ENCODE results near the gene GARIN5A.

GARIN5A gene

DNA sequence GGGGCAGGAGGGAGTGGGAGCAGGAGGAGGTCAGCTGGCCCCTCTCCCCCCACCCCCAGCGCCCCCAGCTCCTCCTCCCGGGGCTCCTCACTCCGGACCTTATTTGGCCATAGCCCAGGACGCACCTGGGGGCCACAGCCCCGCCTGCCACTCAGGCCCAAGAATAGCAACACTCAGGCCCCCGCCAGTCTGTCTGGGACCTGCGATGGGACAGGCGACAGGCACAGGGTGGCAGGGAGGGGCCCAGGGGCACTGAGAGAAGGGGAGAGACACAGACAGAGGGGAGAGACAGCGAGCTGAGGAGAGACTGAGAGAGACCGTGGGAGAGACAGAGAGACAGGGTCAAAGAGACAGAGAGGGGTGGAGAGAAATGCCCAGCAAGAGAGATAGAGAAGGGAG lies 24.1 kb upstream of the GARIN5A start:
- Histone ChIP-seq H3K4me3 (replicated peaks; ENCODE audit: insufficient read depth, low read length) (no peak overlapping the region), H3K27ac (replicated peaks) (no peak overlapping the region), H3K27me3 (ENCODE audit: insufficient read depth, poor library complexity, severe bottlenecking) (no peaks in the 10 kb centered on the region)
- TF ChIP-seq GABPA (IDR thresholded peaks at IDR 0.05; ENCODE audit: low read depth) (no peak), POLR2AphosphoS5 (IDR thresholded peaks at IDR 0.05; ENCODE audit: low read depth) (no peak), SPI1 (IDR thresholded peaks at IDR 0.05; ENCODE audit: borderline replicate concordance, low read depth) (no peak)
- TF ChIP-seq, protein P1, sequence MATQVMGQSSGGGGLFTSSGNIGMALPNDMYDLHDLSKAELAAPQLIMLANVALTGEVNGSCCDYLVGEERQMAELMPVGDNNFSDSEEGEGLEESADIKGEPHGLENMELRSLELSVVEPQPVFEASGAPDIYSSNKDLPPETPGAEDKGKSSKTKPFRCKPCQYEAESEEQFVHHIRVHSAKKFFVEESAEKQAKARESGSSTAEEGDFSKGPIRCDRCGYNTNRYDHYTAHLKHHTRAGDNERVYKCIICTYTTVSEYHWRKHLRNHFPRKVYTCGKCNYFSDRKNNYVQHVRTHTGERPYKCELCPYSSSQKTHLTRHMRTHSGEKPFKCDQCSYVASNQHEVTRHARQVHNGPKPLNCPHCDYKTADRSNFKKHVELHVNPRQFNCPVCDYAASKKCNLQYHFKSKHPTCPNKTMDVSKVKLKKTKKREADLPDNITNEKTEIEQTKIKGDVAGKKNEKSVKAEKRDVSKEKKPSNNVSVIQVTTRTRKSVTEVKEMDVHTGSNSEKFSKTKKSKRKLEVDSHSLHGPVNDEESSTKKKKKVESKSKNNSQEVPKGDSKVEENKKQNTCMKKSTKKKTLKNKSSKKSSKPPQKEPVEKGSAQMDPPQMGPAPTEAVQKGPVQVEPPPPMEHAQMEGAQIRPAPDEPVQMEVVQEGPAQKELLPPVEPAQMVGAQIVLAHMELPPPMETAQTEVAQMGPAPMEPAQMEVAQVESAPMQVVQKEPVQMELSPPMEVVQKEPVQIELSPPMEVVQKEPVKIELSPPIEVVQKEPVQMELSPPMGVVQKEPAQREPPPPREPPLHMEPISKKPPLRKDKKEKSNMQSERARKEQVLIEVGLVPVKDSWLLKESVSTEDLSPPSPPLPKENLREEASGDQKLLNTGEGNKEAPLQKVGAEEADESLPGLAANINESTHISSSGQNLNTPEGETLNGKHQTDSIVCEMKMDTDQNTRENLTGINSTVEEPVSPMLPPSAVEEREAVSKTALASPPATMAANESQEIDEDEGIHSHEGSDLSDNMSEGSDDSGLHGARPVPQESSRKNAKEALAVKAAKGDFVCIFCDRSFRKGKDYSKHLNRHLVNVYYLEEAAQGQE (IDR thresholded peaks at IDR 0.05; ENCODE audit: insufficient replicate concordance, low read depth) = no peak
- TF ChIP-seq, protein P2, sequence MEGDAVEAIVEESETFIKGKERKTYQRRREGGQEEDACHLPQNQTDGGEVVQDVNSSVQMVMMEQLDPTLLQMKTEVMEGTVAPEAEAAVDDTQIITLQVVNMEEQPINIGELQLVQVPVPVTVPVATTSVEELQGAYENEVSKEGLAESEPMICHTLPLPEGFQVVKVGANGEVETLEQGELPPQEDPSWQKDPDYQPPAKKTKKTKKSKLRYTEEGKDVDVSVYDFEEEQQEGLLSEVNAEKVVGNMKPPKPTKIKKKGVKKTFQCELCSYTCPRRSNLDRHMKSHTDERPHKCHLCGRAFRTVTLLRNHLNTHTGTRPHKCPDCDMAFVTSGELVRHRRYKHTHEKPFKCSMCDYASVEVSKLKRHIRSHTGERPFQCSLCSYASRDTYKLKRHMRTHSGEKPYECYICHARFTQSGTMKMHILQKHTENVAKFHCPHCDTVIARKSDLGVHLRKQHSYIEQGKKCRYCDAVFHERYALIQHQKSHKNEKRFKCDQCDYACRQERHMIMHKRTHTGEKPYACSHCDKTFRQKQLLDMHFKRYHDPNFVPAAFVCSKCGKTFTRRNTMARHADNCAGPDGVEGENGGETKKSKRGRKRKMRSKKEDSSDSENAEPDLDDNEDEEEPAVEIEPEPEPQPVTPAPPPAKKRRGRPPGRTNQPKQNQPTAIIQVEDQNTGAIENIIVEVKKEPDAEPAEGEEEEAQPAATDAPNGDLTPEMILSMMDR (IDR thresholded peaks at IDR 0.05; ENCODE audit: insufficient read depth, low read length) = no peak
- no peak for DNase-seq (ENCODE audit: low read depth in 1 of 2, low spot score in 1 of 2)

- H3K27me3 ChIP-seq (ENCODE audit: insufficient read depth, poor library complexity, severe bottlenecking) = no peaks in the 10 kb centered on the region
- TF ChIP-seq SPI1 (IDR thresholded peaks at IDR 0.05; ENCODE audit: borderline replicate concordance, low read depth) (no peak), POLR2AphosphoS5 (IDR thresholded peaks at IDR 0.05; ENCODE audit: low read depth) (no peak), GABPA (IDR thresholded peaks at IDR 0.05; ENCODE audit: low read depth) (no peak)
- TF ChIP-seq, protein P1 (IDR thresholded peaks at IDR 0.05; ENCODE audit: insufficient replicate concordance, low read depth) = no peak
- TF ChIP-seq, protein P2 (IDR thresholded peaks at IDR 0.05; ENCODE audit: insufficient read depth, low read length) = no peak
- DNase-seq (ENCODE audit: low read depth in 1 of 2, low spot score in 1 of 2) = no peak
- H3K4me3 ChIP-seq (replicated peaks; ENCODE audit: insufficient read depth, low read length) = no peak overlapping the region
- no peak overlapping the region for H3K27ac ChIP-seq (replicated peaks)
Observed at GRCh38 chr19:50500060-50500752, 23.6 kb upstream of the GARIN5A start.

DNA sequence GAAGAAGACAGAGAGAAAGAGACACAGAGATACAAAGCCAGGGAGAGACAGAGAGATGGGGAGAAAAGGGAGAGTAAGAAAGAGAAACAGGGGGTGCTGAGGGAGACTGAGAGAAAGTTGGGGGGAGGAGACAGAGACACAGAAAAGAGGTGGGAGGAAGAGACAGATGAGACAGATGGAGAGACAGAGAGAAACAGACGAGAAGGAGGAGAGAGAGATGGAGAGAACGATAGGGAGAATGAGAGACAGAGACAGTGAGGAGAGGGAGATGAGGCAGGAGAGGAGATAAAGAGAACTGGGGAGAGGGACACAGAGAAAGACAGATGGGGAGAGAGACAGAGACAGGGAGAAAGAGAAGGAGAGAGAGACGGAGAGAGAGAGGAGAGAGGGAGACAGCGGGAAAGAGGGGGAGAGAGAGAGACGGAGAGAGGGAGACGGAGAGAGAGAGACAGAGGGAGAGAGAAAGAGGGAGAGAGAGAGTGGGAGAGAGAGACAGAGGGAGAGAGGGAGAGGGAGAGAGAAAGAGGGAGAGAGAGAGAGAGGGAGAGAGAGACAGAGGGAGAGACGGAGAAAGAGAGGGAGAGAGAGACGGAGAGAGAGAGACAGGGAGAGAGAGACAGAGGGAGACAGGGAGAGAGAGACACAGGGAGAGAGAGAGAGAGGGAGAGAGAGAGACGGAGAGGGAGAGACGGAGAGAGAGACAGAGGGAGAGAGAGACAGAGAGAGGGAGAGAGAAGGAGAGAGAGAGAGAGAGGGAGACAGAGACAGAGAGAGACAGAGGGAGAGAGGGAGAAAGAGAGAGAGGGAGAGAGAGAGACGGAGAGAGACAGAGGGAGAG lies 21.8 kb upstream of the GARIN5A start:
- no peak overlapping the region for H3K27ac ChIP-seq (replicated peaks)
- H3K4me3 ChIP-seq (replicated peaks; ENCODE audit: insufficient read depth, low read length) = no peak overlapping the region
- TF ChIP-seq, protein P2 (IDR thresholded peaks at IDR 0.05; ENCODE audit: insufficient read depth, low read length) = no peak
- no peak for TF ChIP-seq POLR2AphosphoS5 (IDR thresholded peaks at IDR 0.05; ENCODE audit: low read depth)
- no peak for TF ChIP-seq GABPA (IDR thresholded peaks at IDR 0.05; ENCODE audit: low read depth)
- no peak for TF ChIP-seq SPI1 (IDR thresholded peaks at IDR 0.05; ENCODE audit: borderline replicate concordance, low read depth)
- TF ChIP-seq, protein P1 (IDR thresholded peaks at IDR 0.05; ENCODE audit: insufficient replicate concordance, low read depth) = no peak
- no peaks in the 10 kb centered on the region for H3K27me3 ChIP-seq (ENCODE audit: insufficient read depth, poor library complexity, severe bottlenecking)
- no peak for DNase-seq (ENCODE audit: low read depth in 1 of 2, low spot score in 1 of 2)

Data from HL-60 (cell line).